PC-3 (cell line): ENCODE measurements around the gene SEMA4B. TPM values are rescaled to one million over a fixed set of nuclear protein-coding genes. Genes with fewer than 3 reads are reported as not detected.

Experiments used
- ATAC-seq: fragments of 200-7000 bp; cut with Tn5 transposase; 2 replicates; pipeline ENCODE4 v1.9.1; 2020; ENCODE audit warnings: mild to moderate bottlenecking, moderate library complexity
- BruUV-seq: library from RNA; stranded (reverse); fragments of 400-500 nt; replicated peaks from 2 replicates; lab custom pipeline; 2021; lab: Mats Ljungman, UMichigan
- CTCF ChIA-PET: fragments of 300-600 bp; sonication (Branson Sonifier 250); formaldehyde crosslinking; loops from one replicate; lab custom pipeline; 2022; ENCODE audit warnings: antibody characterized with exemption; lab: Charles Lee
- POLR2A ChIA-PET: fragments of 300-600 bp; sonication (Branson Sonifier 250); formaldehyde crosslinking; loops from one replicate; lab custom pipeline; 2022; ENCODE audit warnings: antibody characterized with exemption; ENCODE audit not compliant: unreplicated experiment; lab: Charles Lee
- DNase-seq: peaks from one replicate; pipeline ENCODE4 v3.0.0-alpha.2; 2015
- H2AFZ ChIP-seq: fragments of 300-600 bp; sonication (generic); 2 replicates; pipeline ENCODE4 v1.6.0; 2016; ENCODE audit warnings: antibody characterized with exemption, low read length
- H3F3A ChIP-seq: fragments of 300-600 bp; sonication (generic); one replicate; pipeline ENCODE4 v1.6.0; 2017; ENCODE audit warnings: antibody characterized with exemption, low read length, control low read depth, mild to moderate bottlenecking; ENCODE audit not compliant: unreplicated experiment
- H3K27ac ChIP-seq: fragments of 300-600 bp; sonication (generic); 2 replicates; pipeline ENCODE4 v1.5.1; 2016; ENCODE audit warnings: mild to moderate bottlenecking, low read length
- H3K27me3 ChIP-seq: fragments of 300-600 bp; sonication (generic); 2 replicates; pipeline ENCODE4 v1.6.1; 2016; ENCODE audit warnings: low read length, mixed read lengths
- H3K36me3 ChIP-seq: fragments of 300-600 bp; sonication (generic); 2 replicates; pipeline ENCODE4 v1.6.1; 2016; ENCODE audit warnings: low read depth, mixed run types, low read length, mixed read lengths
- H3K4me1 ChIP-seq: fragments of 300-600 bp; sonication (generic); 2 replicates; pipeline ENCODE4 v1.5.1; 2016; ENCODE audit warnings: low read length; ENCODE audit not compliant: insufficient read depth
- H3K4me2 ChIP-seq: fragments of 300-600 bp; sonication (generic); 2 replicates; pipeline ENCODE4 v1.6.0; 2016; ENCODE audit warnings: low read length
- H3K4me3 ChIP-seq: fragments of 300-600 bp; sonication (generic); 2 replicates; pipeline ENCODE4 v1.5.1; 2016; ENCODE audit warnings: mild to moderate bottlenecking, low read length, mixed read lengths
- H3K79me2 ChIP-seq: fragments of 300-600 bp; sonication (generic); 2 replicates; pipeline ENCODE4 v1.6.1; 2017; ENCODE audit warnings: low read length, mixed read lengths
- H3K9ac ChIP-seq: fragments of 300-600 bp; sonication (generic); 2 replicates; pipeline ENCODE4 v1.6.0; 2016; ENCODE audit warnings: mild to moderate bottlenecking, low read length
- H3K9me2 ChIP-seq: fragments of 300-600 bp; sonication (generic); replicated peaks from 2 replicates; pipeline ENCODE4 v1.6.1; 2016; ENCODE audit warnings: mixed run types, low read length, mixed read lengths
- H3K9me3 ChIP-seq: fragments of 300-600 bp; sonication (generic); 2 replicates; pipeline ENCODE4 v1.6.1; 2016; ENCODE audit warnings: low read length, mixed read lengths
- H4K20me1 ChIP-seq: fragments of 300-600 bp; sonication (generic); 2 replicates; pipeline ENCODE4 v1.6.1; 2016; ENCODE audit warnings: low read length, mixed read lengths
- EZH2 ChIP-seq: fragments of 300-600 bp; sonication (generic); IDR thresholded peaks from one replicate; pipeline ENCODE4 v1.6.1; 2017; ENCODE audit warnings: antibody characterized with exemption, mild to moderate bottlenecking, low read length; ENCODE audit not compliant: unreplicated experiment
- EZH2phosphoT487 ChIP-seq: fragments of 300-600 bp; sonication (generic); IDR thresholded peaks from 2 replicates; pipeline ENCODE4 v1.6.1; 2018; ENCODE audit warnings: mild to moderate bottlenecking, antibody characterized with exemption, low read length, borderline replicate concordance
- intact Hi-C: fragments of 100-400 bp; cut with micrococcal nuclease; formaldehyde crosslinking; loops from 2 replicates; pipeline ENCODE4 v1.9.0; 2023
- total RNA-seq: library from RNA; depleted of rRNA; stranded (reverse); fragments of >200 nt; gene quantifications from 2 replicates; pipeline ENCODE4 v1.2.3, GENCODE V29; 2014
- TF ChIP-seq, protein P1 (sequence below): fragments of 300-600 bp; sonication (generic); conservative IDR thresholded peaks from 2 replicates; pipeline ENCODE4 v1.5.1; 2017; ENCODE audit warnings: antibody characterized with exemption, low read depth, mild to moderate bottlenecking, low read length

Gene SEMA4B
- total RNA-seq, 1 experiment from 2014 or later, result 114 TPM

DNA sequence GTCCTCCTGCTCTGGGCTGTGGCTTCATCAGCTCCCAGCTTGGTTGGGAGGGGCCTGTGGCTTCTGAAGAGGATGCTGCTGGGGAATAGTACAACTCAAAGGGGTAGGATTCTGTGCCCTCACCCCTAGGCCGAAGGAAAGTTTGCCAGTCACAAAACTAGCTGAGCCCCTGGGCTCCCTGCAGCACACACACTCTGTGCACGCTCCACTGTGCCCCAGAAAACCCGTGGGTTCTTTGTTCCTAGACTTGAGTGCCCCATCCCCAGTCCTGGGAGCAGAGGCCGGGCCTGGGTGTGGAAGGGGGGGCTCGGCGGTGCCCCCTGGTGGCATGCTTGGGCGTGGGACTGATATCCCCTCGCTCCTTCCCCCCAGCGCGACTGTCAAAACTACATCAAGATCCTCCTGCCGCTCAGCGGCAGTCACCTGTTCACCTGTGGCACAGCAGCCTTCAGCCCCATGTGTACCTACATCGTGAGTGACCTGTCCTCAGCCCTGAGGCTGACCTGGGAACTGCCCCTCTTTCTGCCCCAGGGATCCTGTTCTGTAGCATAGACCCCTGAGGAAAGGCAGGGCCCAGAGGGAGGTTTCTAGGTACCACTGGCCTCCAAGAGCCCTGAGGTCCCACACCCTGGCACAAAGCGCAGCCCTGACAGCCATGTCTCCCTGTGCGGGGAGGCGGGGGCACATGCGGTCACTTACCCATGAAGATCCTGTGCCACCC lies 18.5 kb downstream of the SEMA4B start:
- H3K9me3 ChIP-seq, result no peaks in the 10 kb centered on the region
- ChIA-PET CTCF (no interaction called here), POLR2A (no interaction called here)
- H3K36me3 ChIP-seq, result peaks cover 64% of the 10 kb centered on the region
- H3K4me1 ChIP-seq, result peaks cover 6% of the 10 kb centered on the region; the same call in 1 of the 2 replicates
- H3K4me2 ChIP-seq, result no peak overlapping the region
- ATAC-seq (peak; percentile 48; the same call in 1 of the 2 replicates), DNase-seq (no peak)
- BruUV-seq, result no TSS peak
- intact Hi-C loops, result no loop called here
- H3K9ac ChIP-seq, result no peak overlapping the region
- peak overlapping the region; percentile 27 for H3K27ac ChIP-seq
- TF ChIP-seq EZH2phosphoT487, result no peak
- TF ChIP-seq, protein P1, sequence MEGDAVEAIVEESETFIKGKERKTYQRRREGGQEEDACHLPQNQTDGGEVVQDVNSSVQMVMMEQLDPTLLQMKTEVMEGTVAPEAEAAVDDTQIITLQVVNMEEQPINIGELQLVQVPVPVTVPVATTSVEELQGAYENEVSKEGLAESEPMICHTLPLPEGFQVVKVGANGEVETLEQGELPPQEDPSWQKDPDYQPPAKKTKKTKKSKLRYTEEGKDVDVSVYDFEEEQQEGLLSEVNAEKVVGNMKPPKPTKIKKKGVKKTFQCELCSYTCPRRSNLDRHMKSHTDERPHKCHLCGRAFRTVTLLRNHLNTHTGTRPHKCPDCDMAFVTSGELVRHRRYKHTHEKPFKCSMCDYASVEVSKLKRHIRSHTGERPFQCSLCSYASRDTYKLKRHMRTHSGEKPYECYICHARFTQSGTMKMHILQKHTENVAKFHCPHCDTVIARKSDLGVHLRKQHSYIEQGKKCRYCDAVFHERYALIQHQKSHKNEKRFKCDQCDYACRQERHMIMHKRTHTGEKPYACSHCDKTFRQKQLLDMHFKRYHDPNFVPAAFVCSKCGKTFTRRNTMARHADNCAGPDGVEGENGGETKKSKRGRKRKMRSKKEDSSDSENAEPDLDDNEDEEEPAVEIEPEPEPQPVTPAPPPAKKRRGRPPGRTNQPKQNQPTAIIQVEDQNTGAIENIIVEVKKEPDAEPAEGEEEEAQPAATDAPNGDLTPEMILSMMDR, result peak; percentile 72
- no peaks in the 10 kb centered on the region for H4K20me1 ChIP-seq
- H3K27me3 ChIP-seq, result no peaks in the 10 kb centered on the region
- H3K4me3 ChIP-seq, result no peak overlapping the region
- peaks cover 3% of the 10 kb centered on the region for H3F3A ChIP-seq
- H3K79me2 ChIP-seq, result peaks cover 46% of the 10 kb centered on the region
- no peaks in the 10 kb centered on the region for H3K9me2 ChIP-seq
- H2AFZ ChIP-seq, result no peak overlapping the region

DNA sequence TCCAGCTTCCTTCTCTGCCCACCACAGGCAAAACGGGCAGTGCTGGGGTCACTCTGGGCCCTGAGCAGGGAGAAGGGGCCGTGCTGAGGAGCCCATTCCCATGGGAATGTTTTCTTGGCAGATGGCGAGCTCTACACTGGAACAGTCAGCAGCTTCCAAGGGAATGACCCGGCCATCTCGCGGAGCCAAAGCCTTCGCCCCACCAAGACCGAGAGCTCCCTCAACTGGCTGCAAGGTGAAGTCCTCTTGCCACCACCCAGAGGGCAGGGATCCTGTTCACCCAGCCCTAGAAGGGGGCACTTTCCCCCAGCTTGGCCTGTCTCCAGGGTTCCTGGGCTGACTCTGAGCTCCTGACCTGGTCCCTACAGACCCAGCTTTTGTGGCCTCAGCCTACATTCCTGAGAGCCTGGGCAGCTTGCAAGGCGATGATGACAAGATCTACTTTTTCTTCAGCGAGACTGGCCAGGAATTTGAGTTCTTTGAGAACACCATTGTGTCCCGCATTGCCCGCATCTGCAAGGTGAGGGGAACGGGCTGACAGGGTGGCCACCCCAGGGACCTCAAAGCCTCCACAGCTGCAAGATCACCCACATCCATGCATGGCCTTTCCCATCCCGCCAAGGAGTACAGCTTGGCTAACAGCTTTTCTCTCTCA lies 20.2 kb downstream of the SEMA4B start:
- Histone ChIP-seq H3K9ac (peak overlapping the region; percentile 39), H3K27ac (peak overlapping the region; percentile 73), H4K20me1 (no peaks in the 10 kb centered on the region), H3K4me2 (no peak overlapping the region), H3K36me3 (peaks cover 69% of the 10 kb centered on the region), H3F3A (no peaks in the 10 kb centered on the region), H3K4me1 (peaks cover 6% of the 10 kb centered on the region; the same call in 1 of the 2 replicates), H2AFZ (no peak overlapping the region), H3K27me3 (no peaks in the 10 kb centered on the region), H3K79me2 (peaks cover 28% of the 10 kb centered on the region), H3K9me2 (no peaks in the 10 kb centered on the region), H3K9me3 (no peaks in the 10 kb centered on the region), H3K4me3 (no peak overlapping the region)
- DNase-seq (peak; percentile 74), ATAC-seq (peak; percentile 57)
- TF ChIP-seq, protein P1, result peak; percentile 69
- no peak for TF ChIP-seq EZH2
- no TSS peak for BruUV-seq
- CTCF ChIA-PET, result interaction anchor here (0.6 to 1.1 kb wide), 4 partner anchors 10 to 232 kb away, joined by 3 to 4 read pairs (median 4); partner anchors contain the start of gene SEMA4B
- POLR2A ChIA-PET, result no interaction called here
- intact Hi-C loops, result no loop called here

DNA sequence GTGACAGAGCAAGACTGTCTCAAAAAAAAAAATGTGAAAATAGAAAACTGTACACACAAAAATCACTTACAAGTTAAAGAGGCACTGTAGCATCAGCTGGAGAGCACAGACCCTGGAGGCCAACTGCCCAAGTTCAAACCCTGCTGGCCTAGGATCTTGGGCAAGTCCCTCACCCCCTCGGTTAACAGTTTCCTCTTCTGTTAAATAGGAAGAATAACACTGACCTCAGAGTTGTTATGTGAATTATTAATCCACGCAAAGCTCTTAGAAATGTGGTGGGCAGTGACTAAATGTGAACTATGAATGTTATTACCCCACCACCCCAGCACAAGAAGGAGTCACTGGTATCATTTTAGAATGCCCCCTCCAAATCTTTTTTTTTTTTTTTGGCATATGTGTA lies 21.4 kb downstream of the SEMA4B start:
- Histone ChIP-seq H3F3A (no peaks in the 10 kb centered on the region), H3K79me2 (peaks cover 17% of the 10 kb centered on the region), H3K27ac (no peak overlapping the region), H4K20me1 (no peaks in the 10 kb centered on the region), H3K9me3 (no peaks in the 10 kb centered on the region), H3K27me3 (no peaks in the 10 kb centered on the region), H3K36me3 (peaks cover 69% of the 10 kb centered on the region), H3K4me2 (no peak overlapping the region), H3K9me2 (no peaks in the 10 kb centered on the region), H2AFZ (no peak overlapping the region), H3K9ac (no peak overlapping the region), H3K4me1 (peaks cover 6% of the 10 kb centered on the region; the same call in 1 of the 2 replicates), H3K4me3 (no peak overlapping the region)
- intact Hi-C loops, result no loop called here
- TF ChIP-seq EZH2, result no peak
- TF ChIP-seq, protein P1, result no peak
- no peak for TF ChIP-seq EZH2phosphoT487
- ATAC-seq, result no peak
- DNase-seq, result no peak
- no TSS peak for BruUV-seq
- ChIA-PET POLR2A (no interaction called here), CTCF (no interaction called here)
